Measurements from ENCODE around the gene GALE.

Gene GALE

DNA sequence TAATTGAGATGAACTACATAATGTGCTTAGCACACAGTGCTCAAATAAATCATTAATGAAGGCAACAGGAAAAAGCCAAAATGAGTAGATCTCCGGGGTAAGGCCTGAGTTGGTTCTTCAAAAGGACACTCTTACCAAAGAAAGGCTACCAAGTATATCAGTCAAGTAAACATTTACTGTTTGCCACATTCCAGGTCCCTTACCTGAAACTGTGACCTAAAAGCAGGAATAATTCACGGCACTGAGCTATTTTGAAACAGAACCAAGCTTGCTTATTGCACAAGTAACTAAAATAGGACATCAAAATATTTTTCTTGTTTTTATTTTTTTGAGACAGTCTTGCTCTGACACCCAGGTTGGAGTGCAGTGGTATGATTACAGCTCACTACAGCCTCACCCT is 24.3 kb downstream of the GALE start:
- no peak for DNase-seq (ENCODE audit: low read depth)

DNA sequence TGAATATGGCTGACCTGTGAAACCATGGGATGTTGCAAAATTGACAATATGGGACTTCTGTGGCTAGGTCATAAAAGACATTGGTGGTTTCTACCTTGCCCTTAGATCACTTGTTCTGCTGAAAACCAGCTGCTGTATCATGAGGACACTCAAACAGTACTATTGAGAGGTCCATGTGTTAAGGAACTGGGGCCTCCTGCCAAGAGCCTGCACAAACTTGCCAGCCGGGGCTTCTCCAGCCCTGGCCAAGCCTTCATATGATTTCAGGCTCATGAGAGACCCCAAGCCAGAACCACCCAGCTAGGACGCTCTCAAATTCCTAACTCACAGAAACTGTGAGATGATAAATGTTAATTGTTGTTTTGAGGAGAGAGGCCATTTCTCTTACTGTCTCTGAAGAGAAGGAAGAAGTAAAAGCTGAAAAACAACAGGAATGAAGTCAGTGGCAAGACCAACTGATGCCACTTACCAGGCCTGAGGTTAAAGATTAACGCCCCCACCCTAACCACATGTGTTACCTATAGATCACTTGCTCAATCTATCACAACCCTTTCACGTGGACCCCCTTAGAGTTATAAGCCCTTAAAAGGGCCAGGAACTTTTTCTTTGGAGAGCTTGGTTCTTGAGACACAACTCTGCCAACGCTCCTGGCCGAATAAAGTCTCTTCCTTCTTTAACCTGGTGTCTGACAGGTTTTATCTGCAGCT is 26.2 kb downstream of the GALE start:
- H3K4me3 ChIP-seq (ENCODE audit: low read depth, low read length) = no peak overlapping the region
- DNase-seq (ENCODE audit: low read depth) = no peak
- TF ChIP-seq, protein P1, sequence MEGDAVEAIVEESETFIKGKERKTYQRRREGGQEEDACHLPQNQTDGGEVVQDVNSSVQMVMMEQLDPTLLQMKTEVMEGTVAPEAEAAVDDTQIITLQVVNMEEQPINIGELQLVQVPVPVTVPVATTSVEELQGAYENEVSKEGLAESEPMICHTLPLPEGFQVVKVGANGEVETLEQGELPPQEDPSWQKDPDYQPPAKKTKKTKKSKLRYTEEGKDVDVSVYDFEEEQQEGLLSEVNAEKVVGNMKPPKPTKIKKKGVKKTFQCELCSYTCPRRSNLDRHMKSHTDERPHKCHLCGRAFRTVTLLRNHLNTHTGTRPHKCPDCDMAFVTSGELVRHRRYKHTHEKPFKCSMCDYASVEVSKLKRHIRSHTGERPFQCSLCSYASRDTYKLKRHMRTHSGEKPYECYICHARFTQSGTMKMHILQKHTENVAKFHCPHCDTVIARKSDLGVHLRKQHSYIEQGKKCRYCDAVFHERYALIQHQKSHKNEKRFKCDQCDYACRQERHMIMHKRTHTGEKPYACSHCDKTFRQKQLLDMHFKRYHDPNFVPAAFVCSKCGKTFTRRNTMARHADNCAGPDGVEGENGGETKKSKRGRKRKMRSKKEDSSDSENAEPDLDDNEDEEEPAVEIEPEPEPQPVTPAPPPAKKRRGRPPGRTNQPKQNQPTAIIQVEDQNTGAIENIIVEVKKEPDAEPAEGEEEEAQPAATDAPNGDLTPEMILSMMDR (IDR thresholded peaks at IDR 0.05; ENCODE audit: low read depth, low read length, missing control alignments) = no peak

More for the DNA sequence above, 24.3 kb downstream of the GALE start:
- H3K4me3 ChIP-seq (ENCODE audit: low read depth, low read length) = no peak overlapping the region
- TF ChIP-seq, protein P1 (IDR thresholded peaks at IDR 0.05; ENCODE audit: low read depth, low read length, missing control alignments) = no peak

DNA sequence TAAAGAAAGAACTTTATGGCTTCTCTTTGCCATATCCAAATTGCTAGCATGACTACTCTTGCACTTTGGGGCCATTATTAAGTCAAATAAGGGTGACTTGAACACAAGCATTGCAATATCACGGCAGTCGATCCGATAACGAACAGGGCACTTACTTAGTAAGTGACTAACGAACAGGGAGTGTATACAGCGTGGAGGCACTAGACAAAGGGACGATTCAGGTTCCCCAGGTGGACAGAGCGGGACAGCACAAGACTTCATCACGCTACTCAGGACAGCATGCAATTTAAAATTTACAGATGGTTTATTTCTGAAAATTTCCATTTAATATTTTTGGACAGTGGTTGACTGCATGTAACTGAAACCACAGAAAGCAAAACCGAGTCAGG is 27.7 kb downstream of the GALE start:
- no peak overlapping the region for H3K4me3 ChIP-seq (ENCODE audit: low read depth, low read length)
- DNase-seq (ENCODE audit: low read depth) = no peak
- TF ChIP-seq, protein P1 (IDR thresholded peaks at IDR 0.05; ENCODE audit: low read depth, low read length, missing control alignments) = no peak

DNA sequence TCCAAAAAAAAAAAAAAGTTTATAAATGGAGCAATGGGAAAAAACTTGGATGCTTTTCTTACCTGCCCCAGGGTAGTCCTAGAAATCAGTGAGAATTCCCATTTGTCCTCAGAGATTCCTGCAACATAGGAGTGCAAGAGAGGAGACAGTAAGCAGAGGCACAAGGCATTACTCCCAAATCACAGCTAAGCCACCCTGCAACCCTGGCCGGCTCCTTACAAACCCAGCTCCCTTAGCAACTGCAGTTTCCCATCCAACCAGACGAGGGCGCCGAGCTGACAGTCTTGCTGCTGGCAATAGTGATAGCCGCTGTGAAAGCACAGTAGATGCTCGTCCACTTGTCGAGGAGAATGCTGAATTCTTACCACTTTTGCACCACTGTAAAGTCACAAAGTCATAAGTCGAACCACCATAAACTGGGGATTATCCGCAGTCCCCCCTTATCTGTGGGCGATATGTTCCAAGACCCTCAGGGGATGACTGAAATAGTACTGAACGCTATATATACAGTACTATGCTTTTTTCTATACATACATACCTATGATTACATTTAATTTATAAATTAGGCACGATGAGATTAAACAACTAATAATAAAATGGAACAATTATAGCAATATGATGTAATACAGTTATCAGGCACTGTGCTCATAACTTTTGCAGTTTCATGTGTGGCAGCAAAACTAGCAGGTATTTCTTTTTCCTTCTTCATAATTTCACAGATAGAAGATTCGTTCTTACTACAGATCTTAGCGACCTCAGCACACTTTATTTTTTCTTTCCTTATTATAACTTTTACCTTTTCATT is 28.3 kb downstream of the GALE start:
- peak; percentile 55 for DNase-seq (ENCODE audit: low read depth)
- TF ChIP-seq, protein P1 (IDR thresholded peaks at IDR 0.05; ENCODE audit: low read depth, low read length, missing control alignments) = peak; percentile 98
- H3K4me3 ChIP-seq (ENCODE audit: low read depth, low read length) = no peak overlapping the region

DNA sequence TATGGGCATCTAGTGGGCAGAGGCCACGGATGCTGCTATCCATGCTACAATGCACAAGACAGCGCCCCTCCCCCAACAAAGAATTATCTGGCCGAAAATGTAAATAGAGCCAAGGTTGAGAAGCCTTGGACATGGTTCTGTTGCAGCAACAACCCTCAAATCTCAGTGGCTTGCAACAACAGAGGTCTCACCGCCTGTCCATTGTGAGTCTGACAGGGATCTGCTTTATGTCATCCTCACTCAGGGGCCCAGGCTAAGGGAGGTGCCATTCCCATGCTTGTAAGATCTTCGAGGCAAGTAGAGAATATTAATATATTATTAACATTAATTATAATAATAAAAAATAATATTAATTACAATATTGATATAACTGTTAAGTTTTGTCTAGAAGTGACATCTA is 31.8 kb downstream of the GALE start:
- DNase-seq (ENCODE audit: low read depth) = no peak
- TF ChIP-seq, protein P1 (IDR thresholded peaks at IDR 0.05; ENCODE audit: low read depth, low read length, missing control alignments) = no peak
- no peak overlapping the region for H3K4me3 ChIP-seq (ENCODE audit: low read depth, low read length)

DNA sequence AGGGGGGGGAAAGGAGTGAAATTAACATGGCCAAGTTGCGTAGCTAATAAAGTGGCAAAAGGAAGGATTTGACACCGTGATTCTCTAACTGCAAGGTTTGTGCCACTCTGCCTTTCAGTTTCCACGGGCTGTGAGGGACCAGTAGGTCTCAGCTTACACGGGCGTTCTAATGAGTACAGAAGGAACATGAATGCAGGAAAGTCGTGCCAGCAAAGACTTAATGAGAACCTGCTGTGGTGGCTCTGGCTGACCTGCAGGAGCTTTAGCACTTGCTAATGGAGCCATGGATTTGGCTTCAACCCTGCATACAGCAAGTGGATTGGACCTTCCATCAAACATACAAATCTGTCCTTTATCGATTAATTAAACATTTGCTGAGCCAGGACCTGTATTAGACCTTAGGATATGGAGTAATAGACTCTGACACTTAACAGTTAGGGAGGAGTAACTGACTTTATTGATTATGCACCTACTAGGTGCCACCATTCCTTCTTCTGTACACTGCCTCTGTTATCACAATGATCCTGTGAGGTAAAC is 37.4 kb downstream of the GALE start:
- no peak overlapping the region for H3K4me3 ChIP-seq (ENCODE audit: low read depth, low read length)
- DNase-seq (ENCODE audit: low read depth) = no peak
- TF ChIP-seq, protein P1 (IDR thresholded peaks at IDR 0.05; ENCODE audit: low read depth, low read length, missing control alignments) = no peak
